Stimulated activated CD4-positive, alpha-beta T cell treated with anti-CD3 and anti-CD28 coated beads, Interleukin-15, amount 100 ng/mL, for 1 hour (primary cell): ENCODE measurements around the gene SYT2.
"Not testable (repeated sequence)": the region's sequence is repeated elsewhere in the genome, so short reads cannot be mapped to it uniquely, and the experiment has no call there.

Experiments
- DNase-seq, 2 donors: peaks; one replicate each; pipeline ENCODE4 v3.0.0-alpha.2; 2020; ENCODE audit warnings: low read depth in 1 of 2, low spot score in 1 of 2

SYT2 gene

DNA sequence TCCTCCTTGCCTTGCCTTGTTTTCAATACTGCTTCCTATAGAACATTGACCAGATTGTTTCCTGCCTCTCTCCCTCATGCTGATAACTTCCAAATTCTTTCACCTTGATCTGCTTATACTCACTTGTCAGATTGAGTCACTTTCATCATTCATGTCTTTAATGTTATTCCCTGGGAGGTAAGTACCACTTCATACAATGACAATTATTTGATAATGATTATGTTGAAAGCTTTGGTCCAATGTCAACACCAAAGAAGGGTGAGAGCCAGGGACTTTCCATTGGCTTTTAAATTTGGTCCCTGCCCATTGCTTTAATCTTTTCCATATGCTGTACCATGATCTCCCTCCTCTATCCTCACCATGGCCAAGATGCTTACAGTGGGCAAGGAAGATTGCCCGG lies 137.4 kb downstream of the SYT2 start:
- no peak for DNase-seq

DNA sequence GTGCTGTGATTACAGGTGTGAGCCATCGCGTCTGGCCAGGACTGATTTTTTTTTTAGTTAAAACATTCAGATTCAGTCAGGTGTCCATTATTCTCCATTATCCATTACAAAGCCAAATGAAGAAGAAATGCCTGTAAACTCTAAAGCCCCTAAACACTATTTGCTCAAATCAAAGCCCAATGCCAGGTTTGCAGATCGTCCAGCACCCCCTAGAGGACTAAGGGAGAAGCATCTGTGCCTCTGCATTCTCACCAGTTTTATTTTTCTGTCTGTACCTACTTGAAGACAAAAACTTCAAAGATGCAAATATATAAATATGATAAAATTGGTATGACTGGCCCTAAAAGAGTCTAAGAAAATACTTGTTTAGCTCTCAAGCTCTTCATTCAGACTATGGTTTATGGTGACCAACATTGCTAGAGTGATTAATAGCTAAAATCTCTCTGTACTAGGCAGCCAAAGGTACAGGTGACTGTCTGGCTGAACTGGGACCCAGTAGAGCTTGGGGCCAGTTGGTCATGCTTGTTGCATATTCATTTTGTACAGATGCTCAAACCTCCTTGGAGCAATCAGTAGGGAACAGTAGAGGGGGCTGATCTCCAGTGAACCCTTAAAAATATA lies 138.4 kb downstream of the SYT2 start:
- no peak for DNase-seq

DNA sequence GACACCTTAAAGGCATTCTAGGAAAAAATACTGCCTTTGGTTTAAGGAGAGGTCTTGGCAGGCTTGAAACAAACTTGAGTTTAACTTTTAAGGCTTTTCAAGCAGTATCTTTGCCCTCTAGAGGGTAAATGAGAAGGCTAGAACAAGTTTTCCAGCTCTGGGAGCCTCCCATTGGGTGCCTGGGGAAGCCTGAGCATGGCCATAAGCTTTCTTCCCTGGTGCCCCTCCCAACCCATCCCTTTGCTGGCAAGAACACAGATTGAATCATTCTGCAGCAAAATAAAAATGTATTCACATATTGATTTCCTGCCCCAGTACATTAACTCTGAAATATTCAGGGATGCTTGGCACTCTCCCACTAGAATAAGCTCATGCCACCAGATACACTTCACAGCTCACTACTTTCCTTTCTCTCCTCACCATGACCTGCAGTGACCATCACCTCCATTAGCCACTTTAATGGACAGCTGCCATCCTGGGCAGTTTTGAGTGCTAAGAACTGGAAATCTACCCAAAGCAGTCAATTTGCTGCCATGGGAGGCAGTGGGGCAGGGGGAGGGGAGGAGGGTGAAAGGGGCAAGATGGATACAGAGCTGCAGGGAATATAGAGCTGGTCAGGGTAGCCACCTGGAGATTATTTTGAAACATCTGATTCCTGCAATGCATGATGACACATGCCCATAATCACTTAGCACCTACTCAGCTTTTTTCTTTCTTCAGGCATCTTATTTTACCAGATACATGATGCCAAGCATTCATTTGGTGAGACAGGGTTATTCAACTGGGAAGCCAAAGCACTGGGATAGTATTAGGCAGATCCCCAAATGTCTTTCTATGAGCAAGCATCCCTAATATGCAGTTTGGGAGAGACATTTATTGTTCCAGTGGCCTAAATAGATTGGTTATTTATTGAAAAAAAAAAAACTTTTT lies 140.6 kb downstream of the SYT2 start:
- DNase-seq, result no peak

DNA sequence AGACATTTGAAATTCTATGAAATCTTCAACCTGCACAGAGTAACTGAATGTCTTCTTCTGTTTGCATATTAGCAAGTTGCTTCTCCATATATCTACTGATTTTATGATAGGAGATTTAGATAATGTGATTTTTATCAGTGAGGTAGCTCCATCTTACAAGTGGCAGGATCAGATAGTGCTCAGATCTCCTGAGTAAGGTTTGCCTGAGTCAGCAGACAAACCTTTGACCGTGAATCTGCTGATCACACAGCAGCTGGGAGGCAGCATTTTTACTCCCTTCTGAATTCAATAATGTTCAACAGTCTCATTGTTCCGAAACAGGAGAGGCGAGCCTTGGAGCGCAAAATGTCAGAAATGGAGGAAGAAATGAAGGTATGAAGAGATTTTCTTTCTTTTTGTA lies 141.4 kb downstream of the SYT2 start:
- DNase-seq, result no peak

DNA sequence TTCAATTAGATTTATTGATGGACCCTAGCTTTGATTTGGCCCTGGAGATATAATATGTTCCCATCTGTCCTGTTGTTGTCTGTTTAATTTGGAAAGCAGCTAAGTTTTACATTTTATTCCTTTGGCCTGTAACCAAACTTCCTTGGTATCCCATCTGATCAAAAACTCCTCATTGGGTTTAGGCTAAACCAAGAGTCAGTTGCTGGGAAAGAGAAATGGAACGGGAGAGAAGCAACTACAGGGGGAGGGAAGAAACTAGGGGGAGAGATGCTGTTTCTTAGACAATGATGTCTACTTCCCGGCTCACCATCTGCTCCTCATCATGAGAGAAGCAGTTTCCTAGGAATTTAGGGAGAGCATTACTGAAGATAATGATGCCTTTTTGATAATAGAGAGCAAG lies 141.8 kb downstream of the SYT2 start:
- DNase-seq, result no peak

DNA sequence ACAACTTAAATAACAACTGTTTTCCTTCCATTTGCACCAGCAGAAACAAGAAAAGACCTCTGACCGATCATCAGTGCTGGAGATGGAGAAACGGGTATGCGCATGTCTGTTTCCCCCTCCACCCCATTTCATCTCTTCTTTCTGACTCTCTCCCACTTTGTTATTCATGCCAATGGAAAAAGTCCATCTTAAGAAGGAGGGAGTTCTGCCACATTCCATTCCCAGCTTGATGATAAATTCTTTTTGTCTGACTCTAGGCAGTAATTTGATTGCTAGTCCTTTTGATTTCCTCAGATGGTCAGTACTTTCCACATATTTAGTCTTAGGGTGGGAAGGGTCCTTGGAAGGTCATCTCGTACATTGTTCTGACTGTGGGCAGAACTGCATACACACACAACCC lies 142.5 kb downstream of the SYT2 start:
- DNase-seq, result no peak

DNA sequence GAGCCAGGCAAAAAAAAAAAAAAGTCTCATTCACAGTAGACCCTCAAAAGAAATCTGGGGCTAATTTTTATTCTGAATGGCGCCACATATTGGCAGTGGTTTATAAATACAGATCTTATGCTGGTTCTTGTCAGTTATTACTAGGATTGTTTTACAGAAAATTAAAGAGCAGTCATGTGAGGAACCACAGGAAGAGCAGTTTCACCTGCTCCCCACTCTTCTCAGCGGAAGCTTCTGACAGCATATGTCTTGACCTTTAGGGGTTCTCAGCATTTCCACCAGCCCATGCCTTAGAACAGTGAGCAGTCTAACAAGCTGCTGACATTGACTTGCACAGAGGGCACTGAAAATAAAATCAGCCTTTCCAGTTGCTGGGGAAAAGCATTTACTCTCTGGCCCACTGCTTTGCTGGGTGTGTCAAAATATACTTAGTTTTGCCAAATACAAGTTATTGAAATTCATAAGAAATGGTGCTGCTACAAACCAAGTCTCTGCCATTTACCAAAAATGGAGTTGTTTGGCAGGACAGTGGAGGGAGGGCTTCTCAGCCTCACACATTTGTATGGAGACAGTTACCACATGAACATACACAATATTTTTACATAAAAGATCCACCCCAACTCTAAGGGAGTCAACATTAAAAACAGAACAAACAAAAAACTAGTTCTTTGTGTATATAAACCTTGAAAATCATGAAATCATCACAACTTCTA lies 144.2 kb downstream of the SYT2 start:
- no peak for DNase-seq

DNA sequence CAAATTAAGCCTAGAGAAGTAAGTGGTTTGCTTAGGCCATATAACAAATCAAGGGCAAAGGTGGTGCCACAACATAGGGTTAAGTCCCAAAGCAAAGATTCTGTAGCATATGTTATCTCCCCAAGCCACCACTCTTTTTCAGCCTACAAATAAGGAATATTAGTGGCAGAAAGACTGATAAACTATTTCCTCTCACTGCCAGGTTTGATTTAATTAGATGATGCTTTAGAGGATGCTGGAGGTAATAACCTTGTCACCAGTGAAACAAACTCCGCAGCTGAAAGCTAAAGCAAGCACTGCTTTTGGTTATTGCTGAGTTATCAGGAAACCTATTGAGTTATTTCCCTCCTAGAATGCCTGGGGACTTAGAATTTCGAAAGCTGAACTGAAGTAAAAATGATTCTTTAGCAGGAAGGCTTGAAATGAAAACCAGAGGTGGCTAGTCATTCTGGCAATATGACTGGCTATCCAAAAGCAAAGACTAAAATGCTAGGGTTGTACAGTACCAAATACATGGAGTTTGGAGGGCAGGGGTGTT lies 145.2 kb downstream of the SYT2 start:
- DNase-seq, result no peak

DNA sequence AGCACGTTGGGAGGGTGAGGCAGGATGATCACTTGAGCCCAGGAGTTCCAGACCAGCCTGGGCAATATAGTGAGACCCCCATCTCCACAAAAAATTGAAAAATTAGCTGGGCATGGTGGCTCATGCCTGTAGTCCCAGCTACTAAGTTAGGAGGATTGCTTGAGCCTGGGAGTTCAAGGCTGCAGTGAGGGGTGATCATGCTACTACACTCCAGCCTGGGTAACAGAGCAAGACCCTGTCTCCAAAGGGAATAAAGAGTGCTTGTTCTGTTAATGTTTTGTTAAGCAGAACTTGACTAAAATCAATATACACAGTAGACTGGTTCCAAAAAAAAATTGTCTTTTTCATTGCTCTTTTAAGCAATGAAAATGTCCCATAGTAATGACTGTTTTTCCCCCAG lies 146.4 kb downstream of the SYT2 start:
- DNase-seq, result no peak

DNA sequence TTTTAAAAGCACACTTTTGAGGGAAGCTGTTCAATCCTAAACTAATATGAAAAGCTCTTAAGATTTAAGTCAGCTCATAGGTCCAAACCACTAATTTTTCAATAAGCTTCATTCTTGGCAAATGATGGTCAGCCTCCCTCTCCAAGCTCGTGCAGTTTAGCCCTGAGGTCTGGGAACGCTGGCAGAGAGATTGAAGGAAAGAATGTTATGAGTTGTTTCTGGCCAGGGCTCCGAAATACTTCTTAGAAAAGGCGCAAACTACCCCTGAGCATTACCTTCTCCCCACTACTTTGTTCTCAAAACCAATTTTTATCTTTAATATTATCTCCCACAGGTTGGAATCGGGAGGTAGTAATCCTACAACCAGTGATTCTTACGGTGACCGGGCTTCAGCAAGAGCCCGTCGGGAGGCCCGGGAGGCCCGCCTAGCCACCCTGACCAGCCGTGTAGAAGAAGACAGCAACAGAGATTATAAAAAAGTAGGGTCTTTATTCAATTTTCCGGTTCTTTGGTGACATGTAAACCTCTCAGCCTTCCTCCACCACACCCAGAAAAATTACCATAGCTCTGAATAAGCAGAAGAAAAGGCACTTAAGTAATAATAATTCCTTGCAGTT lies 147.7 kb downstream of the SYT2 start:
- DNase-seq, result no peak

DNA sequence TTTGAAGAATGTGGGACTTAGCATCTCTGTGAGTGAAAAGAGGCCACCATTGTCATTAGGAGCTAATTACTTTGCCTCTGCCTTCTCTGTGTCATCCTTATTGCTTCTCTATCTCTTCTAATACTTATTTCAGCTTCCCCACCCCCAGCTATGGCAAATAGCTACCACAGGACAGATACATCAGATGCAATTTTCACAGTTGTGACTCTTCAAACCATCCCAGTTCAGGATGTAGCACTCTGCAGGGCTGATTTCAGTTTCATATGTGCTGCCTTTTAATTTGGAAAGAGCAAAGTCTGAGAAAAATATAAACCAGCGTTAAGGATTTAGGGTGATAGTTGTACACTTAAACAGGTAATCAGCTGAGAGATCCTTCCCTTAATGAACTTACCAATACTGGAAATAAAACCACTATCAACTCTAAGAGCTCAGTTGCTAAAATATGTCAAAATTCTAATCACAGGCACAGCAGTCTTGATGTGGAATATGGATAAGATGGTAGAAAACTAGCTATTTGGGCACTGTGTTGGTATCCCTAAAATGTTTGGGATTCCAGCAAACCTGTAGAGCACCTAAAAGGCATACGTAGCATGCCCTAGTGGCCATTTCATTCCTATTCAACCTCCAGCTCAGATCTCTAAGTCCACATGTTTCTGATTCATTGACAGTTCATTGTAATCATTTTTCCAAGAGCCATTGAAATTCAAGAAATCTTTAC lies 148.4 kb downstream of the SYT2 start:
- DNase-seq, result no peak

DNA sequence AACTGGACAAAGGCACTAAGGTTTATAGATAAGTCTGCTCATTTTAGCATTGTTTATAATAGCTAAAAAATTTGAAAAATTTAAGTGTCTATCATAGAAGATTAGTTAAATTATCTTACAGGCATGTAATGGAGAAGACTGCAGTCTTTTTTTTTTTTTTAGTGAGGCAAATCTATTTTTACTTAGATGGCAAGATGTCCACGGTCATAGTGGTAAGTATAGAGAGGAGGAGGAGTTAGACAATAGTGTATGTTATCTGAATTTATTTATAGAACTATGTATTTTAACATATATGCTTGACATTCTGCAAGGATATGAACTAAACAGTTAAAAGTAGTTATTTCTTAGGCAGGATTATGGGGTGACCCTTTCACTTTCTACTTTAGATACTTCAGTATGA lies 149.0 kb downstream of the SYT2 start:
- no peak for DNase-seq

DNA sequence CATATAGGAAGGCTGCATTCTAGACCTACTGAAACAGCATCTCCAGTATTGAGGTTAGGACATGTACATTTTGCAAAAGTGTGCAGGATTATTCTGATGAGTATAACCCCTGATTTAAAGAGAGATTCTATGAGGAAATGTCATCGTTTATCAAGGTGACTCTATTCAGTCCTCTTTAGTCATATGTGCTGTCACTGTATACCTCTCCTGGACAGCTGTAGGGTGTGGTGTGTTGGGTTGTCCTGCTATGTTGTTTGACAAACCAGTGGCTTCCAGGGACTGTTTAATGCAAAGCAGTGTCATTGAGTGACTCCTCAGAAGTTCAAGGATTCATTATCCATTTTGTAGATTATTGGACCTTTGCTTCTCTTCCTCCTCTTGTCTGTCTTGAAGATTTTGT lies 152.6 kb downstream of the SYT2 start:
- DNase-seq, result not testable (repeated sequence)

DNA sequence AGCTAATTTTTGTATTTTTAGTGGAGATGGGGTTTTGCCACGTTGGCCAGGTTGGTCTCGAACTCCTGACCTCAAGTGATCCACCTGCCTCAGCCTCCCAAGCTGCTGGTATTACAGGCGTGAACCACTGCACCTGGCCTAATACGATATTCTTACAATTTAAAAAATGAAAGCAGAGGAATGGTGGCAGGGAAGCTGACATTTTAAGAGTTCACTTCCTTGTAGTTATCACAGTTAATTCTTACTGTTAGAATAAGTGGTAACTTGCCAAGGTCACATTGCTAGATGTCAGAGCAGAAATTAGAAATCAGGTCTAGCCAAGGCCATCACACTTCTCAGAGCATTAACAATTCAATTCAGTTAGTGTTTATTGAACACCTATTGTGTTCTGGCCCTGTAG lies 154.2 kb downstream of the SYT2 start:
- not testable (repeated sequence) for DNase-seq

DNA sequence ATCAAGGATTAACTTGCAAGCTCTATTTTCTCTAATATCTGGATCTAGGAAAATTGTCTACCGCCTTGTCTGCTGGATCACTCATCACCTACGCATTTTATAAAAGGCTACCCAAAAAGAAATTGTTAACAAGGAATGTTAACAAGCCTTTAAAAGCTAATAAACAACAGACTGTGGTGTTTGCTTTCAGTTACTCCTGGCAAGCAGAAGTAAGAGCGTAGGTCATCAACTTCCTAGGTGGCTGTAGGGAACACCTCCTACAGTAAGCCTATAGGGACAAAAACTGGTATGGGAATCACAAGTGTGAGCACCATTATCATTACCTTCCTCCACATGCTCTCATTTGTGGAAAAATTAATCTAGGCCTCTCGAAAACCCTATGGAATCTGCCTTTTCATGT lies 155.6 kb downstream of the SYT2 start:
- DNase-seq, result not testable (repeated sequence)

DNA sequence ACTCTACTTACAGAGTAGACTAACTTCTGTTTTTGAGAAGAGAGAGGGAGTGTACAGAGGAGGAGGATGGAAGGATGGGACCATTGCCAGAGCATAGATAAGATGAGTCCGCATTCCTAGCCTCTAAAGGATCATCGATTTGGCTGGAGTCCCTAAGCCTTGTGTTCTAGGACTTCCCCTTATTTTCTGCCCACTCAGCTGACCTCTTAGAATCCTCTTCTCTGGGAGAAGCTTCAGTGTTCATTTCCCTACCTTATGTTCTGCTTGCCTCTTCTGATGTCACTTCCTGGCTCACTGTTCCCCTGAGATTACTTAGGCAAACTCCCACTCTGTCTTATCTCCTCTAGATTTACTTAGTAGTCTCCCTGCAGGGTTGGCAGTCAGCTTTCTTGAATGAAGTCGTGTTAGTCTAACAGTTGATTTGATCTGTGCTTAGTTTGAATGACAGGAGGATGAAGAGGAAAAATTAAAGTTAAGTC lies 156.7 kb downstream of the SYT2 start:
- DNase-seq, result no peak

DNA sequence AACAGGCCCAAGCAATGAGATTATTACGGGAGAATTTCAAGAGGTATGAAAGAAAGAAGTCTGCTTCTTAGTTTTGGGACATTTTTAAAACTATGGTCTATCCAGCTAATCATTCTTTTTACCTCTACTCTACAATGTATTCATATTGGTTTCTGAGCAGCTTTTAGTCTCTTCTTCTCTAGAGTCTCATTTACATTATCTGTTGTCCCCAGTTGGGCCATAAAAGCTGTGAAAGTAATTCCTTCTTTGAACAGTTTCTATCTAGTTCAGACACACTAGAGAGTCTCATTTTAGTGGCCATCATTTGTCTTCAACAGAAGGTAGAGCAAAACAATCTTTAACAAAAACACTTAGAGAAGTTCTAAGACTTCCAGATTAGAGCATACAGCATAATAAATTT lies 157.2 kb downstream of the SYT2 start:
- DNase-seq, result not testable (repeated sequence)

DNA sequence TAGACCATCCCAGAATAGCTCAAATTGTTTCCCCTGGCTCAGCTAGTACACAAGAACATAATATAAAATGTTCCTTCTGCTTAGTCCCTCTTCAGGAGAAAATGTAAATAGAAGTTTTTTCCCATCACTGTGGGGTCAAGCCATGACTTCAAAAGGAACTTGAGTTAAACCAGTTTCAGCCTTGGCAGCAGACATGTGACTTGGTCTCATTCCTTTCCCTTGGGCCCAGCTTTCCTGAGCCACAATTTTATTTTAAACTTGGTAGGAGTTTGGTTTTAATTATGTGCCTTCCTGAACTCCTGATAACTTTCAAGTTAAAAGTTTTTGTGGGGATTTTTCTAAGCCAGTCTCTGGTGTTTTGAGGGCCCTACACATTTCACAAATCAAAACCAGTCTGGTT lies 157.6 kb downstream of the SYT2 start:
- not testable (repeated sequence) for DNase-seq

DNA sequence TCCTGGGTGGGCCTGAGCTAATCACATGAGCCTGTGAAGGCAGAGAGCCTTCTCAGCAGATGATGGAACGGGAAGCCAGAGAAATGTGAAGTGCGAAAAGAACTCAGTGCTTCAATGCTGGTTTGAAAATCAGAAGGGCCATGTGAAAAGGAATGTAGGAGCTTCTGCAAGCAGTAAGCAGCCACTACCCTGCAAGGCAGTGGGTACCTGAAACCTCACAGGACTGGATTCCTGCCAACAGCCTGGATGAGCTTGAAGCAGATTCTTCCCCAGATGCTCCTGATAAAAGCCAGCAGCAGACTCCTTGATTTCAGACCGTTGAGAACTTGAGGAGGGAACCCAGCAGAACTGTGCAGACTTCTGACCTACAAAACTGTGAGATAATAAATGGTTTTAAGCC lies 158.6 kb downstream of the SYT2 start:
- no peak for DNase-seq

DNA sequence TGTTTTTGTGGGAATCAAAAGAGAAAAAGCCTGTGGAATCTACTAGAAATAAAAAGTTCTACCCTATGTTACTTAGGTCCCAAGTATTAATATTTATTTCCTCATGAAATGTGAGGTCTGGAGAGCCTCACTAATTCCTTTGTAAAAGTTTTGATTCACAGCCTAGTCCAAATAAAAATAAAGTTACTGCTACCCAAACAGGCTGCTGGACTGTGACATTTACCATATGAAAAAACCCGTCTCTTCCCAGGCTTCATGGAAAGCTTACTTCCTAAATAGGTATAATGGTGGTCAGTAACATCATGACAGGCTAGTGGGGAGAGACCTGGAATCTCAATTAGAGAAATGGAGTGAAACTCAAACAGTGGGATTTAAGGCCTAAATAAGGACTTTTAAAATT lies 160.2 kb downstream of the SYT2 start:
- DNase-seq, result not testable (repeated sequence)

DNA sequence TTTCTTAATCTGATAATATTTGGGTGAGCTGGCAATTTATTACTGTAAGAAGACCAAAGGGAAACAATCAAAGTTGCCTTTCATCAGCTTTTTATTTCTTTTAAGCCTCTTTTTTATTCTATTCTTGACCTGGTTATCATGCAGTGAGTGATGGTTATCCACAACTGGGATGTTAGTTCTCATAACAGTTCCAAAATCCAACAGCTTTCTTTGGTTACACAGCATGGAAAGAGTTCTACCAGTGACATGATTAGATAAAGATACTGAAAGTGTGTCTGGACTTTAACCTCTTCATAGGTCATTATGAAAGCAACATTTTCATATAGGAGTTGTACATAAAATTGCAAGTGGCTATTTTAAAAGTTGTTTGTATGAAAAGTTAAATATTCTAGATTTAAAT lies 163.0 kb downstream of the SYT2 start:
- DNase-seq, result no peak
